Mesendoderm (in vitro differentiated cells): Measurements from ENCODE around the gene OR10A5.
"Not testable (repeated sequence)": the region's sequence is repeated elsewhere in the genome, so short reads cannot be mapped to it uniquely, and the experiment has no call there.

Experiments
- DNase-seq: peaks from one replicate; pipeline ENCODE4 v3.0.0; 2013
- H2AK5ac ChIP-seq: 2 replicates; pipeline ENCODE4 v1.6.1; 2013; ENCODE audit warnings: low read length, inconsistent platforms
- H2BK120ac ChIP-seq: 2 replicates; pipeline ENCODE4 v1.6.1; 2013; ENCODE audit warnings: low read depth, mild to moderate bottlenecking, low read length, moderate library complexity, mixed read lengths
- H2BK15ac ChIP-seq: replicated peaks from 2 replicates; pipeline ENCODE4 v1.6.1; 2013; ENCODE audit warnings: low read depth, mild to moderate bottlenecking, moderate library complexity
- H2BK5ac ChIP-seq: 2 replicates; pipeline ENCODE4 v1.6.1; 2013; ENCODE audit warnings: low read length, inconsistent platforms
- H3K18ac ChIP-seq: 2 replicates; pipeline ENCODE4 v1.6.1; 2013; ENCODE audit warnings: mild to moderate bottlenecking, low read length, mixed read lengths
- H3K23ac ChIP-seq: one replicate; pipeline ENCODE4 v1.6.1; 2013; ENCODE audit warnings: low read length
- H3K27ac ChIP-seq: 2 replicates; pipeline ENCODE4 v1.5.1; 2013; ENCODE audit warnings: low read depth, mild to moderate bottlenecking, inconsistent platforms, low read length, moderate library complexity
- H3K27me3 ChIP-seq: 2 replicates; pipeline ENCODE4 v1.6.1; 2013; ENCODE audit warnings: low read length, control low read depth, mild to moderate bottlenecking, inconsistent platforms; ENCODE audit not compliant: insufficient read depth, poor library complexity
- H3K36me3 ChIP-seq: 2 replicates; pipeline ENCODE4 v1.6.1; 2013; ENCODE audit warnings: low read length, inconsistent platforms; ENCODE audit not compliant: control insufficient read depth, insufficient read depth
- H3K4ac ChIP-seq: one replicate; pipeline ENCODE4 v1.6.1; 2013; ENCODE audit warnings: low read depth, mild to moderate bottlenecking, low read length, moderate library complexity
- H3K4me1 ChIP-seq: 2 replicates; pipeline ENCODE4 v1.6.1; 2013; ENCODE audit warnings: low read depth, low read length, inconsistent platforms; ENCODE audit not compliant: control insufficient read depth
- H3K4me2 ChIP-seq: 2 replicates; pipeline ENCODE4 v1.6.1; 2013; ENCODE audit warnings: low read length
- H3K4me3 ChIP-seq: 2 replicates; pipeline ENCODE4 v1.5.1; 2013; ENCODE audit warnings: mild to moderate bottlenecking, low read length
- H3K56ac ChIP-seq: one replicate; pipeline ENCODE4 v1.6.1; 2013; ENCODE audit warnings: low read length
- H3K79me1 ChIP-seq: 2 replicates; pipeline ENCODE4 v1.6.1; 2013; ENCODE audit warnings: low read length, inconsistent platforms
- H3K79me2 ChIP-seq: 2 replicates; pipeline ENCODE4 v1.6.1; 2013; ENCODE audit warnings: mild to moderate bottlenecking, low read length; ENCODE audit not compliant: control insufficient read depth, insufficient read depth
- H3K9ac ChIP-seq: 2 replicates; pipeline ENCODE4 v1.6.1; 2013; ENCODE audit warnings: low read length, inconsistent platforms
- H4K5ac ChIP-seq: one replicate; pipeline ENCODE4 v1.6.1; 2013; ENCODE audit warnings: low read length
- H4K8ac ChIP-seq: one replicate; pipeline ENCODE4 v1.6.1; 2013; ENCODE audit warnings: low read depth, mild to moderate bottlenecking, control low read depth, low read length, moderate library complexity
- WGBS: extraction: QIAGEN DNeasy Blood & Tissue Kit; methylation state at CpG from one replicate; pipeline ENCODE4 v1.1.7; 2013; ENCODE audit warnings: low lambda C conversion rate, missing lambda C conversion rate; ENCODE audit not compliant: insufficient coverage; ENCODE audit errors: extremely low coverage; 5-methylcytosine and 5-hydroxymethylcytosine counted together

OR10A5 gene

DNA sequence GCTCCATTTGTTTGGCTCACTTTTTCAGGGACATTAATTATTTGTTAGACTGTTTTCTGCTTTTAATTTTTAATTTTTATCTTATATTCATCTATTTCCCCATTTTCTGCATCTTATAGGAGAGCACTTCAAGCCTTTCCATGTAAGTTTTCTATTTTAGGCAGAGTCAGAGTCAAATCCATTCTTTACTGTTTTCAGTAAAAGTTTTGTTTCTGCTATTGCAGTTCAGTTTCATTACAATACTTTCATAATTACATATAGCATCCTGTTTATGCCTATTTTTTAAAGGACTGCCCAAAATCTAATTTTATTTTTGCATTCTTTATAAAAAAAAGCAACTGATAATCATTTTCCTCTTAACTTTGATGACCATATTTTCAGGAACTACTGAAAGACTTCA is 3.8 kb upstream of the OR10A5 start:
- Histone ChIP-seq H3K27ac (no peak overlapping the region), H2BK15ac (no peak overlapping the region), H3K79me1 (no peaks in the 10 kb centered on the region), H3K36me3 (no peaks in the 10 kb centered on the region), H2AK5ac (no peak overlapping the region), H3K56ac (no peak overlapping the region), H4K8ac (no peak overlapping the region), H2BK120ac (no peak overlapping the region), H4K5ac (no peak overlapping the region), H3K4me1 (no peaks in the 10 kb centered on the region), H2BK5ac (no peak overlapping the region), H3K18ac (no peak overlapping the region), H3K23ac (no peak overlapping the region), H3K9ac (no peak overlapping the region), H3K27me3 (no peaks in the 10 kb centered on the region), H3K4ac (no peak overlapping the region), H3K4me3 (no peak overlapping the region), H3K79me2 (no peaks in the 10 kb centered on the region), H3K4me2 (no peak overlapping the region)
- DNase-seq, result no peak

DNA sequence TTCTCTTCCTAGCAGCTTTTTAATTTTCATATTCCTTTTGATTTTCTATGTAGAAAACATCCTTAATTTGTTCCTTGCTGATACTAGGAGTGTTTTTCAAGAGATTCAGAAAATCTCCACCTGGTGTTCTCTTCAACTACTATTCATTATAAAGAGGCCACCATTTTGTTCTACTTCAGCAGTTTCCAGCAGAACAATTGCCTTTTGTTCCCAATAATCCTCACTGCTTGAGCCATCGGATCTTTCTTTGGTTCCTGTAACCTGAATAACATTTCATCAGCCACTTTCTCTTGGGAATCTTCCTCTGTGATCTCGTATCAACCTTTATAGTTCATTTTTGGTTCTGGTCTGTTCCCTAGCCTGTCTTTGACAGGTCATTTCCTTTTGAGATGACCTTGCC is 1.8 kb upstream of the OR10A5 start:
- Histone ChIP-seq H3K36me3 (no peaks in the 10 kb centered on the region), H3K4me1 (no peaks in the 10 kb centered on the region), H2BK120ac (no peak overlapping the region), H3K4me3 (no peak overlapping the region), H3K18ac (no peak overlapping the region), H3K9ac (no peak overlapping the region), H2BK5ac (no peak overlapping the region), H3K23ac (no peak overlapping the region), H4K8ac (no peak overlapping the region), H4K5ac (no peak overlapping the region), H3K4me2 (no peak overlapping the region), H3K79me1 (no peaks in the 10 kb centered on the region), H3K79me2 (no peaks in the 10 kb centered on the region), H2BK15ac (no peak overlapping the region), H3K27me3 (no peaks in the 10 kb centered on the region), H2AK5ac (no peak overlapping the region), H3K27ac (no peak overlapping the region), H3K56ac (no peak overlapping the region), H3K4ac (no peak overlapping the region)
- no peak for DNase-seq
- no CpG with 5 or more reads among the region's 2 CpGs for WGBS

DNA sequence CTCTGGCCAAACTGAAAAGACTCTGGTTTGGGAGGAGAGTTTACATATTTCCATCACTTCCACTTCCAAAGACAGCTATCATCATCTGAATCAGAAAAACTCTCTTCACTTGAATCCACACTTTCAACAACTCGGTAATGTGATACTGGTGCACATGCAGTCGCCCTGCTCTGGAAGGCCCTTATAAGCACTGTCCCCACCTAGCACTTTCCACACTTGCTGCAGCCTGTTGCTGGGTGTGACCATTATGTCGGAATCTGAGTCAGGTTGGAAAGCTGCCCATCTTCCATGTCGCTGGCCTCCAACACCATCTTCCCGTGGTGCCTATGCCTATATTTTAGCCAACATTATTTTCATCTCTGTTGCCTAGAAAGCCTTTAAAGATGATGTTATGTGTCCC is 1.1 kb upstream of the OR10A5 start:
- no CpG with 5 or more reads among the region's 5 CpGs for WGBS
- H3K18ac ChIP-seq, result no peak overlapping the region

DNA sequence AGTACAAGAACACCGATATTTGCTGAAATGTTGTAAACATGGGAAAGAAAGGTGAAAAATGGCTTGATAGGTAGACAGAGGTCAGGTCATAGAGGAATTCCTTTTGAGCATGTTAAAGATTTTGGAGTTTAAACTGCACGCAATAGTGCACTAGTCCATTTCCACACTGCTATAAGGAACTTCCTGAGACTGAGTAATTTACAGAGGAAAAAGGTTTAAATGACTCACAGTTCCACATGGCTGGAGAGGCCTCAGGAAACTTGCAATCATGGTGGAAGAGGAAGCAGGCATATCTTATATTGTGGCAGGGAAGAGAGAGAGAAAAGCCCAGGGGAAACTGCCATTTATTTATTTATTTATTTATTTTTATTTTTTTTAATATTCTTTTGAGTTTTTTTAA is 5.0 kb downstream of the OR10A5 start:
- no peaks in the 10 kb centered on the region for H3K4me1 ChIP-seq
- H3K27ac ChIP-seq, result no peak overlapping the region
- no peak overlapping the region for H3K9ac ChIP-seq
- no peaks in the 10 kb centered on the region for H3K79me2 ChIP-seq
- no peak overlapping the region for H3K23ac ChIP-seq
- H3K18ac ChIP-seq, result no peak overlapping the region
- H3K79me1 ChIP-seq, result no peaks in the 10 kb centered on the region
- H2BK5ac ChIP-seq, result no peak overlapping the region
- no peak for DNase-seq
- no peak overlapping the region for H4K5ac ChIP-seq
- H3K4me3 ChIP-seq, result no peak overlapping the region
- no peaks in the 10 kb centered on the region for H3K36me3 ChIP-seq
- H2BK120ac ChIP-seq, result no peak overlapping the region
- no peaks in the 10 kb centered on the region for H3K27me3 ChIP-seq
- no peak overlapping the region for H2AK5ac ChIP-seq
- no peak overlapping the region for H4K8ac ChIP-seq
- no CpG with 5 or more reads among the region's 2 CpGs for WGBS
- no peak overlapping the region for H3K4me2 ChIP-seq
- H3K56ac ChIP-seq, result no peak overlapping the region
- H3K4ac ChIP-seq, result no peak overlapping the region
- H2BK15ac ChIP-seq, result no peak overlapping the region

More for the DNA sequence above, 1.1 kb upstream of the OR10A5 start:
- no peak overlapping the region for H3K23ac ChIP-seq
- no peak overlapping the region for H3K4me3 ChIP-seq
- no peaks in the 10 kb centered on the region for H3K27me3 ChIP-seq
- H3K4me1 ChIP-seq, result no peaks in the 10 kb centered on the region
- H2BK15ac ChIP-seq, result no peak overlapping the region
- H3K56ac ChIP-seq, result no peak overlapping the region
- DNase-seq, result no peak
- no peak overlapping the region for H3K9ac ChIP-seq
- H3K4ac ChIP-seq, result no peak overlapping the region
- H4K5ac ChIP-seq, result no peak overlapping the region
- H3K4me2 ChIP-seq, result no peak overlapping the region
- H2AK5ac ChIP-seq, result no peak overlapping the region
- no peak overlapping the region for H4K8ac ChIP-seq
- H2BK5ac ChIP-seq, result no peak overlapping the region
- no peak overlapping the region for H3K27ac ChIP-seq
- H2BK120ac ChIP-seq, result no peak overlapping the region
- H3K79me2 ChIP-seq, result no peaks in the 10 kb centered on the region
- no peaks in the 10 kb centered on the region for H3K79me1 ChIP-seq
- H3K36me3 ChIP-seq, result no peaks in the 10 kb centered on the region

- H3K23ac ChIP-seq, H3K27me3 ChIP-seq, H2BK5ac ChIP-seq: not testable (repeated sequence)
Measured at GRCh38 chr11:6854801-6855200, 9.3 kb downstream of the OR10A5 start.

GRCh38 chr11:6855971-6856541 is 10.6 kb downstream of the OR10A5 start:
- H3K9ac ChIP-seq, result no peak overlapping the region
- no peak overlapping the region for H3K18ac ChIP-seq
- peak; percentile 13 for DNase-seq
- no peak overlapping the region for H2BK15ac ChIP-seq
- H3K4ac ChIP-seq, result no peak overlapping the region
- H4K5ac ChIP-seq, result no peak overlapping the region
- no peak overlapping the region for H2BK5ac ChIP-seq
- no peak overlapping the region for H2AK5ac ChIP-seq
- H4K8ac ChIP-seq, result no peak overlapping the region
- no peak overlapping the region for H3K27ac ChIP-seq
- H3K23ac ChIP-seq, result no peak overlapping the region
- no peak overlapping the region for H3K56ac ChIP-seq
- no peaks in the 10 kb centered on the region for H3K36me3 ChIP-seq
- H3K4me3 ChIP-seq, result no peak overlapping the region
- H3K79me2 ChIP-seq, result no peaks in the 10 kb centered on the region
- no peaks in the 10 kb centered on the region for H3K27me3 ChIP-seq
- H3K4me2 ChIP-seq, result no peak overlapping the region
- H3K4me1 ChIP-seq, result no peaks in the 10 kb centered on the region
- WGBS, result no CpG with 5 or more reads among the region's 1 CpG
- no peaks in the 10 kb centered on the region for H3K79me1 ChIP-seq
- H2BK120ac ChIP-seq, result no peak overlapping the region

More at GRCh38 chr11:6854801-6855200, 9.3 kb downstream of the OR10A5 start:
- H4K8ac ChIP-seq, H2BK120ac ChIP-seq, H3K56ac ChIP-seq, H3K9ac ChIP-seq, H3K18ac ChIP-seq, H3K4me2 ChIP-seq, H3K4me3 ChIP-seq, DNase-seq, H3K79me1 ChIP-seq, H3K36me3 ChIP-seq, H3K27ac ChIP-seq, H3K79me2 ChIP-seq, H4K5ac ChIP-seq, H3K4ac ChIP-seq, H3K4me1 ChIP-seq, H2BK15ac ChIP-seq, H2AK5ac ChIP-seq: not testable (repeated sequence)
- WGBS, result no CpG with 5 or more reads among the region's 6 CpGs
